ENCODE data around the gene NUP214. TPM values are rescaled to one million over a fixed set of nuclear protein-coding genes. Genes with fewer than 3 reads are reported as not detected.
A peak's percentile ranks its signal among the peaks of the same experiment; 100 is the strongest.

The NUP214 gene
- polyA plus RNA-seq, 1 donor from 2014 or later, result 15.0 TPM

GRCh38 chr9:131276891-131277286 is 151.5 kb downstream of the NUP214 start:
- H3K27ac ChIP-seq (ENCODE audit: low read length), result no peak overlapping the region
- H3K9ac ChIP-seq (ENCODE audit: low read length), result peak overlapping the region; percentile 50
- H3K4me2 ChIP-seq (ENCODE audit: low read length), result no peak overlapping the region
- H2AFZ ChIP-seq (ENCODE audit: low read depth, low read length), result no peak overlapping the region
- H3K9me2 ChIP-seq (ENCODE audit: insufficient read depth, low read length), result no peaks in the 10 kb centered on the region
- no peaks in the 10 kb centered on the region for H3F3A ChIP-seq (ENCODE audit: insufficient read depth, low read length, poor library complexity, severe bottlenecking)
- H3K79me2 ChIP-seq (replicated peaks; ENCODE audit: insufficient read depth, low read length), result no peaks in the 10 kb centered on the region
- TF ChIP-seq, protein P1, sequence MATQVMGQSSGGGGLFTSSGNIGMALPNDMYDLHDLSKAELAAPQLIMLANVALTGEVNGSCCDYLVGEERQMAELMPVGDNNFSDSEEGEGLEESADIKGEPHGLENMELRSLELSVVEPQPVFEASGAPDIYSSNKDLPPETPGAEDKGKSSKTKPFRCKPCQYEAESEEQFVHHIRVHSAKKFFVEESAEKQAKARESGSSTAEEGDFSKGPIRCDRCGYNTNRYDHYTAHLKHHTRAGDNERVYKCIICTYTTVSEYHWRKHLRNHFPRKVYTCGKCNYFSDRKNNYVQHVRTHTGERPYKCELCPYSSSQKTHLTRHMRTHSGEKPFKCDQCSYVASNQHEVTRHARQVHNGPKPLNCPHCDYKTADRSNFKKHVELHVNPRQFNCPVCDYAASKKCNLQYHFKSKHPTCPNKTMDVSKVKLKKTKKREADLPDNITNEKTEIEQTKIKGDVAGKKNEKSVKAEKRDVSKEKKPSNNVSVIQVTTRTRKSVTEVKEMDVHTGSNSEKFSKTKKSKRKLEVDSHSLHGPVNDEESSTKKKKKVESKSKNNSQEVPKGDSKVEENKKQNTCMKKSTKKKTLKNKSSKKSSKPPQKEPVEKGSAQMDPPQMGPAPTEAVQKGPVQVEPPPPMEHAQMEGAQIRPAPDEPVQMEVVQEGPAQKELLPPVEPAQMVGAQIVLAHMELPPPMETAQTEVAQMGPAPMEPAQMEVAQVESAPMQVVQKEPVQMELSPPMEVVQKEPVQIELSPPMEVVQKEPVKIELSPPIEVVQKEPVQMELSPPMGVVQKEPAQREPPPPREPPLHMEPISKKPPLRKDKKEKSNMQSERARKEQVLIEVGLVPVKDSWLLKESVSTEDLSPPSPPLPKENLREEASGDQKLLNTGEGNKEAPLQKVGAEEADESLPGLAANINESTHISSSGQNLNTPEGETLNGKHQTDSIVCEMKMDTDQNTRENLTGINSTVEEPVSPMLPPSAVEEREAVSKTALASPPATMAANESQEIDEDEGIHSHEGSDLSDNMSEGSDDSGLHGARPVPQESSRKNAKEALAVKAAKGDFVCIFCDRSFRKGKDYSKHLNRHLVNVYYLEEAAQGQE (IDR thresholded peaks at IDR 0.05; ENCODE audit: borderline replicate concordance), result no peak
- no peak for TF ChIP-seq CTCF (IDR thresholded peaks at IDR 0.05; ENCODE audit: poor library complexity, severe bottlenecking)
- TF ChIP-seq RAD21 (conservative IDR thresholded peaks at IDR 0.05), result no peak
- TF ChIP-seq TAF1 (IDR thresholded peaks at IDR 0.05; ENCODE audit: low read depth), result no peak
- no peak for TF ChIP-seq EZH2 (IDR thresholded peaks at IDR 0.05; ENCODE audit: borderline replicate concordance, insufficient read depth, low read length, poor library complexity, severe bottlenecking)
- TF ChIP-seq SMC3 (conservative IDR thresholded peaks at IDR 0.05; ENCODE audit: poor library complexity), result no peak
- no peak for TF ChIP-seq EP300 (conservative IDR thresholded peaks at IDR 0.05; ENCODE audit: poor library complexity, severe bottlenecking)
- no peak for TF ChIP-seq MXI1 (conservative IDR thresholded peaks at IDR 0.05; ENCODE audit: poor library complexity, severe bottlenecking)
- H3K4me3 ChIP-seq (ENCODE audit: low read length), result peak overlapping the region; percentile 62
- no peaks in the 10 kb centered on the region for H3K9me3 ChIP-seq (ENCODE audit: low read length)
- H3K36me3 ChIP-seq (ENCODE audit: insufficient read depth, low read length), result no peaks in the 10 kb centered on the region
- H3K27me3 ChIP-seq (ENCODE audit: insufficient read depth, low read depth, low read length), result peaks cover 33% of the 10 kb centered on the region
- H4K20me1 ChIP-seq (ENCODE audit: insufficient read depth), result no peaks in the 10 kb centered on the region

- H3K4me3 ChIP-seq (ENCODE audit: low read length), result peak overlapping the region; percentile 62
- no peaks in the 10 kb centered on the region for H4K20me1 ChIP-seq (ENCODE audit: insufficient read depth)
- no peaks in the 10 kb centered on the region for H3F3A ChIP-seq (ENCODE audit: insufficient read depth, low read length, poor library complexity, severe bottlenecking)
- H3K79me2 ChIP-seq (replicated peaks; ENCODE audit: insufficient read depth, low read length), result no peaks in the 10 kb centered on the region
- H3K36me3 ChIP-seq (ENCODE audit: insufficient read depth, low read length), result no peaks in the 10 kb centered on the region
- TF ChIP-seq TAF1 (IDR thresholded peaks at IDR 0.05; ENCODE audit: low read depth) (no peak), MXI1 (conservative IDR thresholded peaks at IDR 0.05; ENCODE audit: poor library complexity, severe bottlenecking) (peak; percentile 29), CTCF (IDR thresholded peaks at IDR 0.05; ENCODE audit: poor library complexity, severe bottlenecking) (no peak)
- no peaks in the 10 kb centered on the region for H3K9me3 ChIP-seq (ENCODE audit: low read length)
- H3K9me2 ChIP-seq (ENCODE audit: insufficient read depth, low read length), result no peaks in the 10 kb centered on the region
- H3K4me2 ChIP-seq (ENCODE audit: low read length), result no peak overlapping the region
- H3K9ac ChIP-seq (ENCODE audit: low read length), result peak overlapping the region; percentile 50
- no peak overlapping the region for H3K27ac ChIP-seq (ENCODE audit: low read length)
- H2AFZ ChIP-seq (ENCODE audit: low read depth, low read length), result no peak overlapping the region
- peaks cover 38% of the 10 kb centered on the region for H3K27me3 ChIP-seq (ENCODE audit: insufficient read depth, low read depth, low read length)
Observed at GRCh38 chr9:131277287-131277909, 152.0 kb downstream of the NUP214 start.
